ENCODE measurements around the gene KCTD4. TPM values are rescaled to one million over a fixed set of nuclear protein-coding genes. Genes with fewer than 3 reads are reported as not detected.

KCTD4 gene
- total and polyA plus RNA-seq, 2 donors (not counting 3 experiments of a cell fraction or from before 2014, with no cell fraction given) = not detected

- FAIRE-seq (no peak), DNase-seq (ENCODE audit: low read depth, low spot score) (no peak)
- dilution Hi-C loops (cut with MboI; ENCODE audit: extremely low pct_ligation_motif_present, low sequenced_read_pairs) = no loop called here
- H3K9me3 ChIP-seq (replicated peaks; ENCODE audit: control insufficient read depth, insufficient read depth, low read length) = no peaks in the 10 kb centered on the region
- no peaks in the 10 kb centered on the region for H3K27me3 ChIP-seq (ENCODE audit: control insufficient read depth in 2 of 2, insufficient read depth in 2 of 2, low read length in 2 of 2)
- ChIA-PET CTCF (no interaction called here), POLR2A (no interaction called here)
- H3K9ac ChIP-seq (replicated peaks; ENCODE audit: extremely low read depth, insufficient read depth, low read length) = no peak overlapping the region
- TF ChIP-seq GATA2 (IDR thresholded peaks at IDR 0.05; ENCODE audit: insufficient read depth, insufficient read length, low read depth, low read length) = no peak
- no peak for TF ChIP-seq CTCF (IDR thresholded peaks at IDR 0.05; ENCODE audit: extremely low read depth in 1 of 2, insufficient read depth in 1 of 2, low read depth in 1 of 2, low read length in 2 of 2)
- no peak for TF ChIP-seq FOS (IDR thresholded peaks at IDR 0.05; ENCODE audit: borderline replicate concordance, insufficient read depth, low read length)
- no peak for TF ChIP-seq POLR2AphosphoS5 (IDR thresholded peaks at IDR 0.05; ENCODE audit: insufficient read depth, low read depth, low read length)
- no peak for TF ChIP-seq MYC (IDR thresholded peaks at IDR 0.05; ENCODE audit: low read depth, low read length)
- no peak for TF ChIP-seq MAX (IDR thresholded peaks at IDR 0.05; ENCODE audit: insufficient read depth, insufficient read length)
- TF ChIP-seq POLR2A (IDR thresholded peaks at IDR 0.05; ENCODE audit: low read depth, low read length) = no peak
- TF ChIP-seq EZH2 (IDR thresholded peaks at IDR 0.05; ENCODE audit: borderline replicate concordance, low read depth, low read length, severe bottlenecking) = no peak
- no peak for TF ChIP-seq JUN (IDR thresholded peaks at IDR 0.05; ENCODE audit: borderline replicate concordance, insufficient read depth, insufficient read length, low read depth)
- H3K9me1 ChIP-seq (replicated peaks; ENCODE audit: control insufficient read depth, extremely low read depth, insufficient read depth, low read length) = no peaks in the 10 kb centered on the region
- no peaks in the 10 kb centered on the region for H3K36me3 ChIP-seq (ENCODE audit: control insufficient read depth in 2 of 2, extremely low read depth in 1 of 2, insufficient read depth in 2 of 2, low read length in 2 of 2)
- peaks cover 18% of the 10 kb centered on the region for H3K4me1 ChIP-seq (ENCODE audit: control insufficient read depth, extremely low read depth, insufficient read depth, low read length)
- H3K4me2 ChIP-seq (ENCODE audit: insufficient read depth, low read length) = no peak overlapping the region
- no peak overlapping the region for H3K4me3 ChIP-seq (replicated peaks in 1 of 3; ENCODE audit: insufficient read depth in 1 of 3, low read depth in 1 of 3, low read length in 3 of 3)
- no peak overlapping the region for H3K27ac ChIP-seq (ENCODE audit: insufficient read depth, low read depth, low read length)
- intact Hi-C loops (cut with micrococcal nuclease) = no loop called here
- BruUV-seq (replicated peaks) = no TSS peak
- no peak overlapping the region for H2AFZ ChIP-seq (ENCODE audit: low read depth, low read length)
- peaks cover 1% of the 10 kb centered on the region for H3K79me2 ChIP-seq (ENCODE audit: control insufficient read depth, insufficient read depth, low read length)
- H4K20me1 ChIP-seq (replicated peaks; ENCODE audit: control insufficient read depth, extremely low read depth, insufficient read depth, low read length) = no peaks in the 10 kb centered on the region
Observed at GRCh38 chr13:45222516-45222915, 21.7 kb upstream of the KCTD4 start.
